Endodermal cell (in vitro differentiated cells): ENCODE measurements around the gene ARID3C. TPM values are rescaled to one million over a fixed set of nuclear protein-coding genes. Genes with fewer than 3 reads are reported as not detected.
A peak's percentile ranks its signal among the peaks of the same experiment; 100 is the strongest.

Source experiments
- DNase-seq: peaks from one replicate; pipeline ENCODE4 v3.0.0-alpha.2; 2017
- H3K27ac ChIP-seq: 2 replicates; pipeline ENCODE4 v1.5.1; 2013; ENCODE audit warnings: mild to moderate bottlenecking, low read depth, low read length, moderate library complexity
- H3K27me3 ChIP-seq: 2 replicates; pipeline ENCODE4 v1.6.1; 2013; ENCODE audit warnings: mild to moderate bottlenecking, low read length, moderate library complexity; ENCODE audit not compliant: insufficient read depth, control insufficient read depth, poor library complexity, severe bottlenecking
- H3K36me3 ChIP-seq: 2 replicates; pipeline ENCODE4 v1.7.0; 2013; ENCODE audit warnings: mild to moderate bottlenecking, low read length, moderate library complexity; ENCODE audit not compliant: control insufficient read depth, insufficient read depth
- H3K4me1 ChIP-seq: one replicate; pipeline ENCODE4 v1.7.0; 2013; ENCODE audit warnings: low read length; ENCODE audit not compliant: control insufficient read depth, insufficient read depth
- H3K4me3 ChIP-seq: 2 replicates; pipeline ENCODE4 v1.5.1; 2013; ENCODE audit warnings: mild to moderate bottlenecking, low read length, moderate library complexity
- H3K9ac ChIP-seq: 2 replicates; pipeline ENCODE4 v1.6.1; 2013; ENCODE audit warnings: mild to moderate bottlenecking, low read length, moderate library complexity; ENCODE audit not compliant: poor library complexity, severe bottlenecking; ENCODE audit errors: extremely low read depth
- H3K9me3 ChIP-seq: 2 replicates; pipeline ENCODE4 v1.6.1; 2013; ENCODE audit warnings: mild to moderate bottlenecking, low read length, moderate library complexity; ENCODE audit not compliant: control insufficient read depth
- H3K27ac Mint-ChIP-seq: 2 replicates; pipeline ENCODE4 v1.8.0; 2020; ENCODE audit warnings: mixed read lengths
- H3K27me3 Mint-ChIP-seq: 2 replicates; pipeline ENCODE4 v1.8.0; 2021; ENCODE audit warnings: mild to moderate bottlenecking, mixed read lengths; ENCODE audit not compliant: insufficient read depth
- H3K36me3 Mint-ChIP-seq: 2 replicates; pipeline ENCODE4 v1.8.0; 2020; ENCODE audit warnings: low read depth, mixed read lengths
- H3K4me1 Mint-ChIP-seq: 2 replicates; pipeline ENCODE4 v1.8.0; 2020; ENCODE audit warnings: mixed read lengths
- H3K4me3 Mint-ChIP-seq: 2 replicates; pipeline ENCODE4 v1.8.0; 2020; ENCODE audit warnings: mild to moderate bottlenecking, moderate library complexity, mixed read lengths
- H3K9me3 Mint-ChIP-seq: 2 replicates; pipeline ENCODE4 v1.8.0; 2020; ENCODE audit warnings: mild to moderate bottlenecking, mixed read lengths
- WGBS, 2 experiments: methylation state at CpG; one replicate each; pipeline versions ENCODE4 v1.1.5 to v1.1.7; 2013; ENCODE audit warnings: missing lambda C conversion rate in 2 of 2, mixed read lengths in 1 of 2; ENCODE audit not compliant: insufficient coverage in 1 of 2, insufficient read length in 1 of 2; 5-methylcytosine and 5-hydroxymethylcytosine counted together
- total RNA-seq, 2 donors: library from RNA; stranded (reverse); fragmentation: NEBNext Ultra II Directional in 1 of 2; extraction: Animal tissue kit (Norgen Biotek cat#: 25700) in 1 of 2; gene quantifications; 2 replicates in 1 of 2; 3 replicates in 1 of 2; pipeline ENCODE4 v1.2.1, GENCODE V29; 2021
- TF ChIP-seq, protein P1 (sequence below): fragments of 200-600 bp; sonication (generic); conservative IDR thresholded peaks from 2 replicates; pipeline ENCODE4 v1.5.0; 2021; ENCODE audit warnings: antibody characterized with exemption, mild to moderate bottlenecking

ARID3C gene
- total RNA-seq, 2 donors from 2014 or later = 0.31 to 0.80 TPM

- H3K9me3 Mint-ChIP-seq = peaks cover 16% of the 10 kb centered on the region
These were observed 36.8 kb upstream of the ARID3C start for GRCh38 chr9:34665381-34666250.

DNA sequence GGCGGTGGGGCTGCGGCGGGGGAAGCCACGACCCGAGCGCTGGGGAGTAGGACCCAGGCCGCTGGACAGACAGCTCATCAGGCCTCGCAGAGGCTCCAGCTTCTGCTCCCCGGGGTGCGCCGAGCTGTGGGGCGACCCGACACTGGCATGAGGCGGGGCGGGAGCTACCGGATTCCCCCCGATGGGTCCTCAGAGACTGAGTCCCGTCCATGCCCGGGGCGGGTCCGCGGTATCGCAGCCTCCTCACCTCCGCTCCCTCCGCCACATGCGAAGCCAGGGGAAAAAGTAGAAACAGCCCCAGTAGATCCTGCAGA is 36.2 kb upstream of the ARID3C start:
- H3K27me3 Mint-ChIP-seq = peaks cover 7% of the 10 kb centered on the region
- DNase-seq = no peak
- H3K27ac Mint-ChIP-seq = no peak overlapping the region
- no peaks in the 10 kb centered on the region for H3K27me3 ChIP-seq
- H3K9ac ChIP-seq = no peak overlapping the region
- peaks cover 30% of the 10 kb centered on the region for H3K4me1 Mint-ChIP-seq
- H3K9me3 Mint-ChIP-seq = peaks cover 10% of the 10 kb centered on the region
- no peak overlapping the region for H3K27ac ChIP-seq
- H3K36me3 ChIP-seq = peaks cover 11% of the 10 kb centered on the region
- peak overlapping the region; percentile 84 for H3K4me3 ChIP-seq
- peaks cover 15% of the 10 kb centered on the region for H3K36me3 Mint-ChIP-seq
- TF ChIP-seq, protein P1, sequence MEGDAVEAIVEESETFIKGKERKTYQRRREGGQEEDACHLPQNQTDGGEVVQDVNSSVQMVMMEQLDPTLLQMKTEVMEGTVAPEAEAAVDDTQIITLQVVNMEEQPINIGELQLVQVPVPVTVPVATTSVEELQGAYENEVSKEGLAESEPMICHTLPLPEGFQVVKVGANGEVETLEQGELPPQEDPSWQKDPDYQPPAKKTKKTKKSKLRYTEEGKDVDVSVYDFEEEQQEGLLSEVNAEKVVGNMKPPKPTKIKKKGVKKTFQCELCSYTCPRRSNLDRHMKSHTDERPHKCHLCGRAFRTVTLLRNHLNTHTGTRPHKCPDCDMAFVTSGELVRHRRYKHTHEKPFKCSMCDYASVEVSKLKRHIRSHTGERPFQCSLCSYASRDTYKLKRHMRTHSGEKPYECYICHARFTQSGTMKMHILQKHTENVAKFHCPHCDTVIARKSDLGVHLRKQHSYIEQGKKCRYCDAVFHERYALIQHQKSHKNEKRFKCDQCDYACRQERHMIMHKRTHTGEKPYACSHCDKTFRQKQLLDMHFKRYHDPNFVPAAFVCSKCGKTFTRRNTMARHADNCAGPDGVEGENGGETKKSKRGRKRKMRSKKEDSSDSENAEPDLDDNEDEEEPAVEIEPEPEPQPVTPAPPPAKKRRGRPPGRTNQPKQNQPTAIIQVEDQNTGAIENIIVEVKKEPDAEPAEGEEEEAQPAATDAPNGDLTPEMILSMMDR = no peak
- H3K4me3 Mint-ChIP-seq = peak overlapping the region; percentile 86
- H3K9me3 ChIP-seq = peaks cover 11% of the 10 kb centered on the region
- peaks cover 11% of the 10 kb centered on the region for H3K4me1 ChIP-seq
- 1 to 4% methylated on average over 5 to 26 of the region's 26 CpGs for WGBS, 2 experiments

More at GRCh38 chr9:34665381-34666250, 36.8 kb upstream of the ARID3C start:
- TF ChIP-seq, protein P1 = no peak
- peak; percentile 98 for DNase-seq
- H3K36me3 ChIP-seq = peaks cover 13% of the 10 kb centered on the region
- H3K27ac ChIP-seq = peak overlapping the region; percentile 91
- Mint-ChIP-seq H3K27ac (peak overlapping the region; percentile 99), H3K4me3 (peak overlapping the region; percentile 86), H3K36me3 (peaks cover 20% of the 10 kb centered on the region), H3K4me1 (peaks cover 30% of the 10 kb centered on the region), H3K27me3 (peaks cover 8% of the 10 kb centered on the region)
- peaks cover 13% of the 10 kb centered on the region for H3K9me3 ChIP-seq
- 1 to 2% methylated on average over 11 to 55 of the region's 55 CpGs for WGBS, 2 experiments
- peaks cover 11% of the 10 kb centered on the region for H3K4me1 ChIP-seq
- peak overlapping the region; percentile 94 for H3K4me3 ChIP-seq
- H3K27me3 ChIP-seq = no peaks in the 10 kb centered on the region
- peak overlapping the region; percentile 88 for H3K9ac ChIP-seq

DNA sequence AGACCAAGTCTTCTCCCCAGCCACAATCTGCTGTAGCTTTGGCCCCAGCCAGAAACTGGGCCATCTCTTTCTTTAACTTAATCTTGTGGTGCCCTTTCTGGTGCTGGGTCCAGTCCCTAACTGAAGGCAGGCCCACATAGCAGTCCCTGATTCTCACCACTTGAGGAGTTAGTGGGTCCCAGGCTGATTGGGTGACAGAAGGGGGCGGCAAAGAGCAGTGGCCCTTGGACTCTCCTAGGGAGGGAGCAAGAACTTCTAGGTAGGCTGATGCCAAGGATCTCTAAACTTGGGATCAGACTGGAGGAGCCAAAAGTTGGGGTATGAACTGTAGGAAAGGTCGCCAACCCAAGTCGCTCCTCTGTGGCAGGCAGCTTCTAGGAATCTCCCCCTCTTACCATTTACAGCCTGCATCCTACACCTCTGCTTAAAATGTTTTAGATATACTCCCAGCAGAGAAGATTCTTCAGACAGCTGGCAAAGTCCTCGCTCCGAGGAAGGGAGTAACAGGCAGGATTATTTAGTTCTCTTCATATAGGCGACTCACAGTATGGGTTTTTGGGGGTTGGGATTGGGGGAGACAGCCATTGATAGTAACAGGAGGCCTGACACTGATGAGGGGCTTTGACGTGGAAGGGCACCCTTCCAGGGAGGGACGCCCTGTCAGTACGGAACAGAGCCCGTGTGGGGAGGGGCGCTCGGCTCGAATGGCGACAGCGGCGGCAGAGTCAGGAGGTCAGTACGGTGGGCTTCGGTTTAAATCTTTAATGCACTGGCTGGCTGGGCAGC is 35.6 kb upstream of the ARID3C start:
- H3K27ac ChIP-seq = no peak overlapping the region
- WGBS, 2 experiments = 10 to 12% methylated on average over 8 to 18 of the region's 18 CpGs

More for the DNA sequence above, 35.6 kb upstream of the ARID3C start:
- peak overlapping the region; percentile 84 for H3K4me3 ChIP-seq
- no peak overlapping the region for H3K9ac ChIP-seq
- peak overlapping the region; percentile 86 for H3K4me3 Mint-ChIP-seq
- H3K9me3 Mint-ChIP-seq = peaks cover 4% of the 10 kb centered on the region
- H3K36me3 Mint-ChIP-seq = peaks cover 10% of the 10 kb centered on the region
- TF ChIP-seq, protein P1 = peak; percentile 96
- peaks cover 5% of the 10 kb centered on the region for H3K9me3 ChIP-seq
- peaks cover 11% of the 10 kb centered on the region for H3K4me1 ChIP-seq
- H3K4me1 Mint-ChIP-seq = peaks cover 30% of the 10 kb centered on the region
- DNase-seq = peak; percentile 97
- H3K27me3 ChIP-seq = no peaks in the 10 kb centered on the region
- peak overlapping the region; percentile 85 for H3K27ac Mint-ChIP-seq
- H3K36me3 ChIP-seq = peaks cover 6% of the 10 kb centered on the region
- peaks cover 6% of the 10 kb centered on the region for H3K27me3 Mint-ChIP-seq
